EH (cell line): Measurements from ENCODE around the gene TOR1AIP1.
"Not testable (repeated sequence)": the region's sequence is repeated elsewhere in the genome, so short reads cannot be mapped to it uniquely, and the experiment has no call there.

Experiments used
- DNase-seq: peaks from one replicate; pipeline ENCODE4 v3.0.0-alpha.2; 2015; ENCODE audit warnings: low read depth

TOR1AIP1 gene, protein sequence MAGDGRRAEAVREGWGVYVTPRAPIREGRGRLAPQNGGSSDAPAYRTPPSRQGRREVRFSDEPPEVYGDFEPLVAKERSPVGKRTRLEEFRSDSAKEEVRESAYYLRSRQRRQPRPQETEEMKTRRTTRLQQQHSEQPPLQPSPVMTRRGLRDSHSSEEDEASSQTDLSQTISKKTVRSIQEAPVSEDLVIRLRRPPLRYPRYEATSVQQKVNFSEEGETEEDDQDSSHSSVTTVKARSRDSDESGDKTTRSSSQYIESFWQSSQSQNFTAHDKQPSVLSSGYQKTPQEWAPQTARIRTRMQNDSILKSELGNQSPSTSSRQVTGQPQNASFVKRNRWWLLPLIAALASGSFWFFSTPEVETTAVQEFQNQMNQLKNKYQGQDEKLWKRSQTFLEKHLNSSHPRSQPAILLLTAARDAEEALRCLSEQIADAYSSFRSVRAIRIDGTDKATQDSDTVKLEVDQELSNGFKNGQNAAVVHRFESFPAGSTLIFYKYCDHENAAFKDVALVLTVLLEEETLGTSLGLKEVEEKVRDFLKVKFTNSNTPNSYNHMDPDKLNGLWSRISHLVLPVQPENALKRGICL

DNA sequence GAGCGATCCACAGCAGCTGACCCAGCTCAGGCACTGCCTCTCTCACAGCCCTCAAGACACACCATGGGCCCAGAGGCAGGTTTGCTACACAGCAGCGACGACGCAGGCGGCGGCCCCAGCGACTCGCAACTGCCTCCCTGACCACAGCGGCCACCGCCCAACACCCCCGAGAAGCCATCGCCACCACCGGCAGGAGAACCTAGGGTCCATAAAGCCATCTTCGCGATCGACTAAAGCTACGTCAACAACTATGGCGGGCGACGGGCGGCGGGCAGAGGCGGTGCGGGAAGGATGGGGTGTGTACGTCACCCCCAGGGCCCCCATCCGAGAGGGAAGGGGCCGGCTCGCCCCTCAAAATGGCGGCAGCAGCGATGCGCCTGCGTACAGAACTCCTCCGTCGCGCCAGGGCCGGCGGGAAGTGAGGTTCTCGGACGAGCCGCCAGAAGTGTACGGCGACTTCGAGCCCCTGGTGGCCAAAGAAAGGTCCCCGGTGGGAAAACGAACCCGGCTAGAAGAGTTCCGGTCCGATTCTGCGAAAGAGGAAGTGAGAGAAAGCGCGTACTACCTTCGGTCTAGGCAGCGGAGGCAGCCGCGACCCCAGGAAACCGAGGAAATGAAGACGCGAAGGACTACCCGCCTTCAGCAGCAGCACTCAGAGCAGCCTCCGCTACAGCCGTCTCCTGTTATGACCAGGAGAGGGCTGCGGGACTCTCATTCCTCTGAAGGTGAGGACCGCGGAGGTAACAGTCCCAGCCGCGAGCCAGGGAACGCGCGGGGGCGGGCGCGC, at the start of gene TOR1AIP1:
Gene TOR1AIP1, plus strand, starts transcription at position 33 of the 787 bp plus-strand sequence. Its CDS starts 218 bp downstream, at position 251.
- peak; percentile 98 for DNase-seq

DNA sequence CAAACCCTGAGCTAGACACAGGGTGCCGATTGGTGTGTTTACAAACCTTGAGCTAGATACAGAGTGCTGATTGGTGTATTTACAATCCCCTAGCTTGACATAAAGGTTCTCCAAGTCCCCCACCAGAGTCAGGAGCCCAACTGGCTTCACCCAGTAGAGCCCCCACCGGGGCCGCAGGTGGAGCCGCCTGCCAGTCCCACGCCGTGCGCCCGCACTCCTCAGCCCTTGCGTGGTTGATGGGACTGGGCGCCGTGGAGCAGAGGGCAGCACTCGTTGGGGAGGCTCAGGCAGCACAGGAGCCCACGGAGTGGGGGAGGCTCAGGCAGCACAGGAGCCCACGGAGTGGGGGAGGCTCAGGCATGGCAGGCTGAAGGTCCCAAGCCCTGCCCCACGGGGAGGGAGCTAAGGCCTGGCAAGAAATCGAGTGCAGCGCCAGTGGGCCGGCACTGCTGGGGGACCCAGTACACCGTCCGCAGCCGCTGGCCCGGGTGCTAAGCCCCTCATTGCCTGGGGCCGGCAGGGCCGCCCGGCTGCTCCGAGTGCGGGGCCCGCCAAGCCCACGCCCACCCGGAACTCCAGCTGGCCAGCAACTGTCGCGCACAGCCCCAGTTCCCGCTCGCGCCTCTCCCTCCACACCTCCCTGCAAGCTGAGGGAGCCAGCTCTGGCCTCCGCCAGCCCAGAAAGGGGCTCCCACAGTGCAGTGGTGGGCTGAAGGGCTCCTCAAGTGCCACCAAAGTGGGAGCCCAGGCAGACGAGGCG, 45.2 kb upstream of the TOR1AIP1 start:
- not testable (repeated sequence) for DNase-seq

DNA sequence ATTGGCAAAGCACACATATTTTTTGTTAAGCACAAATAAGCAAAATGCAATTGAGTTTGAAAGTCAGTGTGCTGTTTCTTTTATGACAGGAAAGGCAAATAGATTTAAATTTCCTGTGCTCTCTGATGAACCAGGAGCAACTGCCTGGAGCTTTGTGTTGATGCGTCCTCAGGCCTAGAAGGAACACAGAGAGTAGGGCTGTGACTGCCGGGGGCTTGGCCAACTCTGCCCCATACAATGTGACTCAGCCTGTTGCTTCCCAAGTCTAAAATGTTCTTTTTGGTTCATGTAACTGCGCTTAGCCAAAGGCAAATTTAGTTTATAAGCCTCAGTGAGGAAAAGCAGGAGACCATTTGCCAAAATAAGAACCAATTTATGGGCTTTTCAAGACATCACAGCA, 42.0 kb upstream of the TOR1AIP1 start:
- DNase-seq, result peak; percentile 19

DNA sequence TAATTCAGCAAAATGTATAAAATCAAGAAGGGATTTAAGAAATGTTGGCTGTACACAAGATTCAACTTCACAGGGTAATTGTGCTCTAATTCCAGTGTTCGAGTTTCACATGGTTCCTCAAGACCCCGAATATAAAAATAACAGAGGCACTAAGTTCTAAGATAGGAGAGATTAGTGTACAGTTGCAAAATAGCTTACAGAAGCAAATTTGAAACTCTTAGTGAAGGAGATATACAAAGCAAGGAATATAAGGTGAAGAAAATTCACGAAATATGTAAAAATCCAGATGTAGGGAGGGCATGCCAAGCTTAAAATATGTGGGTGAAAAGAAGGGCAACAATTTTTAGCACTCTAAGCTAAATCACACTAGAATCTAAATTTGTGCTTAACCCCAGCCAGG, 33.9 kb upstream of the TOR1AIP1 start:
- no peak for DNase-seq

DNA sequence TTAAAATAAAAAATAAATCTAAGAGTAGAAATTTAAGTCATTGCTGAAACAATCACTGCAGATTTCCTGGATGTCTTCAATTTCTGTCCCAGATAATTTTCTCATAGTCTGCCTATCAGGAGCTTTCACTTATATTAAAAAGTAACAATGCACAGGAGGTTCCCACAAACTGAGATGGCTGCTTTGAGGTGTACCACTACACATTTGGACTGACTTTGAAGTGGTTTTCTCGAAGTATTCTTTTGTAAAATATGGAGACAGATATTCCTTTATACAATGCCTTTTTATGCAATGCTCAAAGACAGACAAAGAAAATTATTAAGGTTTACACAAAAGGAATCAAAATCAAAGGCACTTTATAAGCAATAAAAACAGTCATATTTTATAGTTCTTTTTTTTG, 29.0 kb upstream of the TOR1AIP1 start:
- DNase-seq, result no peak

DNA sequence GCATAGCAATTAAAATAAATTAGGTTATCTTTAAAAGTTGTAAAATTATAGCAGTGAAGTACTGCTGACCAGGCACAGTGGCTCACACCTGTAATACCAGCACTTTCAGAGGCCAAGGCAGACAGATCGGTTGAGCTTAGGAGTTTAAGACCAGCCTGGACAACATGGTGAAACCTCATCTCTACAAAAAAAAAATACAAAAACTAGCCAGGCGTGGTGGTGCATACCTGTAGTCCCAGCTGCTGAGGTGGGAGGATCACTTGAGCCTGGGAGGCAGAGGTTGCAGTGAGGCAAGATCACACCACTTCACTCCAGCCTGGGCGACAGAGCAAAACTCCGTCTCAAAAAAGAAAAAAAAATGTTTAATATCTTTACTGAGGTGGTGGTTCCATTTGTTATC, 26.3 kb upstream of the TOR1AIP1 start:
- not testable (repeated sequence) for DNase-seq

DNA sequence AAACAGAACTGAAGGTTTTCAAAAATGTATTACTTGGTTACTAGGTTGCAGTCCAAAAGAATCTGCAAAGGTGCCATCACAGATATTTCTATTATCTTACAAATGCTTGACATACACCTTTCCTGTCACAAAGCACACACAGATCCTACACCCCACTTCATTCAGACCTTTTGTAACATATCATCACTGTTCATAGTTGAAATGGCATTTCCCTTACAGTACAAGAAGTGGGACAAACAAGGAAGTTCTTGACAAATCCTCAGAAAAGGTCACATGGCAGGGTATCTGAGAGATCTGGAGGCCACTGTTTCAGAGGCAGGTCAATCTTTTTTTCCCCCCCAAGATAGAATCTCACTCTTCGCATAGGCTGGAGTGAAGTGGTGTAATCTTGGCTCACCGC, 25.8 kb upstream of the TOR1AIP1 start:
- no peak for DNase-seq

DNA sequence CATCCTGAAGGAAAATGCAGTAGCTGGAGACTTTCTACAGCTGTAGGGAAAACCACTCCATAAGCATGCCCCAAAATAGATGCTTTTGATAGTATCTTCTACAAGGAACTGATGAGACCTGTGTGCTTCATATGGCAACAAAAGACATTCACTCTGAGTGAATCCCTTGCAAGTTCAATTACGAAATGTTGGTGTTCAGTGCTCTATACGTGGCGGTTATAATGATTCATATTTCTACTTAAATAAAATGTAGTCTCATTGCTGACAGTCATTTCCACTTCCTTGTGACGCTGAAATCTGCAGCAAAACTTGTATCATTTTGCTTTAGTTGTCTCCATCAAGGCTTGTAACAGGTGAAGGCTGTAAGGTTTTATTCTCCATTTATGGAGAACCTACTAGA, 25.1 kb upstream of the TOR1AIP1 start:
- no peak for DNase-seq

DNA sequence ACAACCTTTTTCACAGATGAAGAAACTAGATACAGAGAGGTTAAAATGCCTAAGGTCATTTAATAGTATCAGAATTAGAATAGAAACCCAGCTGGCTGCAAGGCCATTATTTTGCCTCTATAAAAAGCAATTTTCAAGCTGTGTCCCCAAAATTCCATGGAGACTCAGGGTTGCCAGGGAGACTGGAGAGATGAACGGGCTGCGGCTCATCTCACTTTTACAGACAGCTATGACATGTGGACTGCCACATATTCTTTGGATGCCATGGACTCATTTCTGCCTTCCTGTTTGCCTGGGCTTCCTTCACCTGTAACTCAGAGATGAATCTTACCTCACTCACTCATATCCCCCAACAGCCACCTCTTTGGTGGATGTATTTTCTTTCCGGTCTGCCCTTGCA, 21.4 kb upstream of the TOR1AIP1 start:
- DNase-seq, result no peak

DNA sequence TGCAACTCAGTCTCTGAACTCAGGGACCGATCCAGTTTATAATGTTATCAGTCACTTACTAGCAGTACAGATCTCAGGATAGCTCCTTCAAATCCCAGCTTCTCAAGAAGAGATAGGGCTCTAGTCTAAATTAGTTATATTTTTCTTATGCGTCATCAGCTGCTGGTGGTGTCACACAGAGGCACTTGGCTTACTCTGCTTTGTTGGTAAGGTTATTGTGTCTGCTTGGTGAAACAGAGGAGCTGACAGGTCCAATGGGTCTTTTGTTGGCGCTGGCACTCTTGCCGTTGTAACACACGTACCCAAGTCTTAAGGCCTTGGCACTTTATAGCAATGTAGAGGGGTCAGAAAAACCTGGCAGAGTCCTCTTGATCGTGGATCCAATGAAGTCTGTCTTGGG, 16.7 kb upstream of the TOR1AIP1 start:
- DNase-seq, result no peak

DNA sequence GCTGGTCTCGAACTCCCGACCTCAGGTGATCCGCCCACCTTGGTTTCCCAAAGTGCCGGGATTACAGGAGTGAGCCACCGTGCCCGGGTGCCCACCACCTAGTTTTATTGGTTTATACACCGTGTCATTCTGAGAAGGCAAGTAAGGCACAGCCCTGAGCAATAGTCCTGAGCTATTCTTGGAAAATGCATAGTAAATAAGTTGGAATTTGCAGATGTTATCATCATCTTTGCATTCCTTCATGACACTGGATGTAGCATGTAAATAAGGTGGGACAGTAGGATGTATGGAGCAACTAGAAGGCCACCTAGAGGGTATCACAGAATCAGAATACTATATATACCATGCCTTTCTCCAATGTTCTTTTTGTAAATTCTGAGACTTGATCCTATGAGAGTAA, 15.5 kb upstream of the TOR1AIP1 start:
- peak; percentile 38 for DNase-seq

DNA sequence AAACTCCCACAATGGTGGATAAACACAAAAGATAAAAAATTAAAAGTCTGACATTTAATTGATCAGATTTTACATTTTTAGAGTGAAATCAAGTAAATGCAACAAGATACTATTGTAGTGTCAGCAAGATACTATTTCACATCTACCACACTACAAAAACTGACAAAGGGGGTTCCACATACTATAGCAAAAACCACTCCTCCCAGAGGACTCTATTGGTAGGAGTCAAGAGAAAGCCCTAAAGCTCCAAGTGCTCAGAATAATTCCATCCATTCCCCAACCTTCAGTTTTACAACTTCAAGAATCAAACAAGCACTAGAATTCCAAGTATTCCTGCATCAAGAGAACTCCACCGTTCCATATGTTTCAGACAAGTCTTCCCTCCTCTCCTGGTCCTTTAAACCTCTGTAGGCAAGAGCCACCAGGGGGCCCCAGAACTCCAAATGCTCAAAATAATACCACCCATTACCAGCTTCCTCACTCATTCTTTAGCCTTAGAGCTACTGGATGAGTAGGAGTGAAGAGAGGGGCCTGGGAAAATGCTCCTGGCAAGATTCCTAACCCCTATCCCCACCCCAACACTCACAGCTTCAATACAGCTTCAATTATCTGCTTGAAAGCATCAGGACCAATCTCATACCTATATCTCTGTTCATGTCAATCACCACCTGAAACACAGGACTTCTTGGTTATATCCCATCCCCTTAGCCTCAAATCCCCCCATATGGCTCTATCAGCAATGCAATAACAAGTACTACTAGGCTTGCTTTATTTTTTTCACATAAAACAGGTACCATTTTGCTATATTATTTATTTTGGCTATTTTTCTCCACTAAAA, 14.4 kb upstream of the TOR1AIP1 start:
- DNase-seq, result peak; percentile 70

DNA sequence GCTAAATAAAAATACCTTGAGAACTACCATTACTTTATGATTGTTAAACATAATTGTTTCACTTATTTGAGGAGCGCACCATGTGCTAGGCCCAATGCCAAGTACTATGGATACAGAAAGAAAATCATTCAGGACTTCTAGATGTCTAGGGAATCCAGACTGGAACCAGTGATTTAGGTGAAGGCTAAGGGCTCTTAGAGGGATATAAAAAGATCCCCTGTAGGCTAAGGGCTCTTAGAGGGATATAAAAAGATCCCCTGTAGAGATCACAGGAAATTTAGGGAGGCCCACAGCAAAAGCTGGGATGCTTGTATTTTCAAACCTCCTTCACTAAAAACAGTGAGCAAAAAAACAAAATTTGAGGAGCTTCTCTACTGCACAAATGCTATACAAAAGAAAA, 11.2 kb upstream of the TOR1AIP1 start:
- DNase-seq, result no peak

DNA sequence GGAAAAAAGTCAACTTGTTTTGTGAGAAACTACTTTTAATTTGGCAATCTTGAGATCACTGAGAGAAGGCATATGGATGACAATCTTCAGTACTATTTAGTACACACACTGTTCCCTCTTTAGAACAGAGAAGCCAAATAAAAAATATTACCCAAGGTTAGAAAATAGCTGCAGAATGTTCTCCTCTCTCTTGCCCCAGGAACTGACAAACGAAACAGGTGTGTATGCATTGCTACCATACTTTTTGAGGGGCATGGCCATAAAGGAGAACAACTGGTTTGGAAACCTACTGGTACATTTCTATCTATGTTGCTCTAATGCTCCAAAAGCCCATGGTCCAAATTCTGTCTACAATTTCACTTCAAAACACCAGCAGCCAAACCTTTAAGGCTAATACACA, 10.1 kb upstream of the TOR1AIP1 start:
- DNase-seq, result no peak

DNA sequence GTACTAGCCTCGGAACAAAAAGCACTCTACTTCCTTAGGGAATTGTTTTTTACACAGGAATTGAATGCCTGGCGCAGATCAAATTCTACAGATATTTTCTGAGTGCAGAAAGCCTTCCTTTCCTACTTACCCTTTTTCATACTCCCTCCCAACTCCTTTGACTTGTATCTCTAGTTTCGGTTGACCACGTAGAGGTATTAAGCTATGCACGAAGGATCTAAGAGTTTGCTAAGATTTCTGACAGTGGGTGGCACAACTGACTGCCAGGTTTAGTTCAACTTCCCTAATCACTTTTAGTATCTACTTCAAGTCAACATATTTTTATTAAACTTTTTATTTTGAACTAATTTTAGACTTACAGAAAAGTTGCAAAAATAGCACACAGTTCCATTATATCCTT, 9.5 kb upstream of the TOR1AIP1 start:
- no peak for DNase-seq

DNA sequence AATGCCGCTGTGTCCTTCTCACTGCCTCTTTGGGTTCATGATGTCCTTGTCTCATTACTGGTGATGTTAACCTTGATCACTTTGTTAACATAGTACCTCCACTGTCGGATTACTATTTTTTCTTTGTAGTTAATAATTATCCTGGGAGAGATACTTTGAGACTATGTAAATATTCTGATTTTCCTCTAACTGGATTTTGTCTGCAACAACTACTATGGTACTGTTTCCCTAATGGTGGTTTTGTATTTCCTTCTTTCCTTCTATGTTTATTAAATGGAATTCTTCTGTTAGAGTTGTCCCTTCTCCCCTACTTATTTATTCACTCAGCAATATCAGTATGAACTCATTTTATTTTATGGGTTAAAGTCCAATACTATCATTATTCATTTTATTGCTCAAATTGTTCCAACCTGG, 8.6 kb upstream of the TOR1AIP1 start:
- DNase-seq, result no peak

DNA sequence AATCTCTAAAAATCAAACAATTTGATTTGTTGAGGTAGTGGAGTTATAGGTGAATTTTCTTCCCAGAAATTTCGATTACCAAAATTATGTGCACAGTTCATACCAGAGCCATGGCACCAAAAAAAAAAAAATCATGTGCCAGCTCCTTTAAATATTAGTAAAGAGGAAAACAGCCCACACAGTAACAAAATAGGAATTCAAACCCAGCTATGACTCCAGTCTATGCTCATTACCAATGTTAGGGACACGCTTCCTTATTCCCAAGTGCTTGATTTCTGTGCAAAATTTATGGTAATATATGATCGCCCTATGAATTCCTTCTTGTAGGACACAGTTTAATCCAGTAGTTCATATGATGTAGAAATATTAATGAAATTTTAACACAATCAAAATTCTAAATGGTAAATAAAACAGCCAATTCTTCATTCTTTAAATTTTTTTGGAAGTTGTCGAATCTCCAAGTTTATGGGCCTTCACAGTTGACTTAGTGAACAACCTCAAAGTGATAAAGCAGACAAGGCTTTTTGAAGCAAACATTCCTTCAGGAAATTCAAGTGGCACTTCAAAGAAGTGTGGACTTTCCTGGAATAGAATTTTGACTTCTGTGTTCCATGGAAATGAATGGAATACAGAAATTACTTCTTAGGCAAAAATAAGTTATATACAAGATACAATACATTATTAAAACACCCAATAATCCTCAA, 6.3 kb upstream of the TOR1AIP1 start:
- DNase-seq, result no peak

DNA sequence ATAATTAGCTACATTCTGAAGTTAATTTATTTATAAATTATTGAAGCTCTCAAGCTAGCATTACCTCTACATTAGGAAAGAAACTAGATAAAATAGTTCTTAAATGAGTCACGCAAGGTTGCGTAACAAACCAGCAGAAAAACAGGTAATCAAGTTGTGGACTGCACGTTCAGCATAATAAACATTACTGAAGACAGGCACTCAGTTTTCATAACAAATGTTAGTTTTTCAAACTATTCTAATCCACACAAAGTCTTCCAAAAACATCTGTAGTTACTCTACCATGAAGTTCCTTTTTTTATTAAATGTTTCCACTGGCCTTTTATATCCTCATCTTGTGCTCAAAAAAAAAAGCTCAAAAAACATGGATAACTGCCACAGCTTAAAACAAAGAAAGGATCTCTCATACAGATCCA, 5.8 kb upstream of the TOR1AIP1 start:
- peak; percentile 40 for DNase-seq

DNA sequence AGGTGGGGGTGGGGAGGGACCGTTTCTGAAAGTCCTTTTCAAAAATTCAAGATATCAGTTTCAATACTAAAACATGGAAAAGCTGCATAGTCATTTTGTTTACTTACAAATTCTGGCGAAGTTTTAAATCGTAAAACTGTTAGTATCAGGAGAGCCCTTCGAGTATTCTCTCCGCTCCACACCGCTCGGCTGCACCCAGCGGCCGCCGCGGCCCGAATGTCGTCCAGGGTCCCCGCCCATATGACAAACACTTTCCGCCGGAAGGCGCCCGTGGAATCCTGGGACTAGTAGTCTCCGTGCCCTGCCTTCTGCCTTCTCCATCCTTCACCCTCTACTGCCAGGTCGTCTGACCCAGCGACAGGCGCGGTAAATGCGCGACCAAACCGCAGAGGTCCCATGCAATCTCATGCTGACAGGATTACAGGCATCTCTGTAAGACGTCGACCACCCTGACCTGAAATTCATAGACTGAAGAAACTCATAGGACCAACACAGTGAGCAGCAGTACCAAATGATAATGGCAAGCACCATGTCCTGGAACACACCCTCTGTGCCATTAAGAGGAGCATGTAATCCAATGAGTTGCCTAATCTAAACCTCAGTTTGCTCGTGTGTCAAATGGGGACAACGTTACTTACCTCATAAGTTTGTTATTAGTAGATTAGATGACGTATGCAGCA, 4.4 kb upstream of the TOR1AIP1 start, which contains the start of gene TOR1AIP2:
Gene TOR1AIP2, minus strand, starts transcription at position 218 of the 680 bp plus-strand sequence. CDS start 25,138 bp downstream, outside the sequence.
- DNase-seq, result peak; percentile 84

DNA sequence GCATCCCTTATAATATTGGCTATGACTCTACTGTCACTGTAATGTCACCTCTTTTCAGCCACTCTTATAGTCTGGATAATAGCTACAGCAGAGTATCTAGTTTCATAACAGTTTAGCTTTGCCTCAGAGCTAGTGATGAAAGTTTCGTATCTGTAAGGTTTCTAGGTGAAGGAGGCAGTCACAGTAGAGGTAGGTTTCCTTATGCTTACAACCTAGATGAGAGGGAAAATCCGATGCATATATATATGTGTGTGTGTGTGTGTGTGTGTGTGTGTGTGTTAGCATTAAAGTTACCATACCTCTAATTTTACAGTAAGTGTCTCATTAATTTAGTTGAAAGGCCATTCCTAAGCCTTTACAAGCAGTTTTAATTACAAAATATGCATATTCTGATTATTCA, 2.3 kb upstream of the TOR1AIP1 start:
- DNase-seq, result no peak
